GM06990 (cell line): ENCODE measurements around the gene FAM240B.

Experiments
- DNase-seq: peaks from one replicate; pipeline ENCODE4 v3.0.0-alpha.2; 2011; ENCODE audit not compliant: insufficient read length; ENCODE audit errors: extremely low read depth
- H3K27me3 ChIP-seq: replicated peaks from 2 replicates; pipeline ENCODE4 v1.6.0; 2011; ENCODE audit warnings: low read length; ENCODE audit not compliant: control insufficient read depth, insufficient read depth
- H3K36me3 ChIP-seq: 2 replicates; pipeline ENCODE4 v1.5.1; 2011; ENCODE audit warnings: low read length; ENCODE audit not compliant: control insufficient read depth, insufficient read depth
- H3K4me3 ChIP-seq: replicated peaks from 2 replicates; pipeline ENCODE4 v1.5.1; 2011; ENCODE audit warnings: low read depth, mild to moderate bottlenecking, control low read depth, low read length
- TF ChIP-seq, protein P1 (sequence below): IDR thresholded peaks from 2 replicates; pipeline ENCODE4 v1.5.1; 2011; ENCODE audit warnings: low read length, control low read depth, mild to moderate bottlenecking, inconsistent platforms; ENCODE audit not compliant: insufficient read depth, poor library complexity, severe bottlenecking

The FAM240B gene

DNA sequence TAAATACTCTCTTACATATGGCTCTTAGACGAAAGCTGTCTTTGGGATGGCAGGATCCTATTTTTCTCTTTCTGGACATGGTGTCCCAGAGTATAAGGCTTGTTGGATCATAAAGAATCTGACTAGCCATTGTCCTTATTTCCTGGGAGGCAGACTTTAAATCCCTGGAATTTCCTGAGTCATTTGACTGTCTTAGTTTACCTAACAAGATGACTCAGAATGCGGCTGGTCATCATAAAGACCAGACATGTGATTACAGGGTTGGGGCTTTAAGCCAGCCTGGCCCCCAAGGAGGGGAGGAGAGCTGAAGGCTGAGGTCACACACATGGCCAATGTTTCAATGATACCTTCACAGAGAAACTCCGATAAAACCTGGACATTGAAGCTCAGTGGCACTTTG, 37.2 kb downstream of the FAM240B start:
- TF ChIP-seq, protein P1, sequence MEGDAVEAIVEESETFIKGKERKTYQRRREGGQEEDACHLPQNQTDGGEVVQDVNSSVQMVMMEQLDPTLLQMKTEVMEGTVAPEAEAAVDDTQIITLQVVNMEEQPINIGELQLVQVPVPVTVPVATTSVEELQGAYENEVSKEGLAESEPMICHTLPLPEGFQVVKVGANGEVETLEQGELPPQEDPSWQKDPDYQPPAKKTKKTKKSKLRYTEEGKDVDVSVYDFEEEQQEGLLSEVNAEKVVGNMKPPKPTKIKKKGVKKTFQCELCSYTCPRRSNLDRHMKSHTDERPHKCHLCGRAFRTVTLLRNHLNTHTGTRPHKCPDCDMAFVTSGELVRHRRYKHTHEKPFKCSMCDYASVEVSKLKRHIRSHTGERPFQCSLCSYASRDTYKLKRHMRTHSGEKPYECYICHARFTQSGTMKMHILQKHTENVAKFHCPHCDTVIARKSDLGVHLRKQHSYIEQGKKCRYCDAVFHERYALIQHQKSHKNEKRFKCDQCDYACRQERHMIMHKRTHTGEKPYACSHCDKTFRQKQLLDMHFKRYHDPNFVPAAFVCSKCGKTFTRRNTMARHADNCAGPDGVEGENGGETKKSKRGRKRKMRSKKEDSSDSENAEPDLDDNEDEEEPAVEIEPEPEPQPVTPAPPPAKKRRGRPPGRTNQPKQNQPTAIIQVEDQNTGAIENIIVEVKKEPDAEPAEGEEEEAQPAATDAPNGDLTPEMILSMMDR = no peak
- no peaks in the 10 kb centered on the region for H3K36me3 ChIP-seq
- no peak overlapping the region for H3K4me3 ChIP-seq
- no peaks in the 10 kb centered on the region for H3K27me3 ChIP-seq
- no peak for DNase-seq

DNA sequence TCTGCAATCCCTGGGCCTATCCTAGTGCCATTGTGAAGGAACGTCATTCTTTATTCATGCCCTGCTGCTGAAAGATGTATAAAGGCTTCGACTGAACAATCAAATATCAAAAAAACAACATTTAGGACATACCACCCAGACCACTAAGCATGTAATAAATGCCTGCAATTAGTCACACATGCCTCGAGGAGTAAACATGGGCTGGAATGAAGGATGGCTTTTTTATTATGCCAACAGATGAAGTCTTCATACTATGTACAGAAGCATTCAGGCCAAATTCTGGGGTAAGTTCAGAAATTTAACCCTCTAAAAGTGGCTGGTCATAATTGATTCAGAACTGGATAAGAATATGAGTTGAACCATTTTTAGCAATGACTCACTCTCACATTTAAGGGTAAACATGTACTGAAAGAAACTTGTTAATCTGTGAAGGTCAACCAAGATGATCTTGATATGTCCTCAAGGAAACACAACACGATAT, 38.1 kb downstream of the FAM240B start:
- DNase-seq = no peak

DNA sequence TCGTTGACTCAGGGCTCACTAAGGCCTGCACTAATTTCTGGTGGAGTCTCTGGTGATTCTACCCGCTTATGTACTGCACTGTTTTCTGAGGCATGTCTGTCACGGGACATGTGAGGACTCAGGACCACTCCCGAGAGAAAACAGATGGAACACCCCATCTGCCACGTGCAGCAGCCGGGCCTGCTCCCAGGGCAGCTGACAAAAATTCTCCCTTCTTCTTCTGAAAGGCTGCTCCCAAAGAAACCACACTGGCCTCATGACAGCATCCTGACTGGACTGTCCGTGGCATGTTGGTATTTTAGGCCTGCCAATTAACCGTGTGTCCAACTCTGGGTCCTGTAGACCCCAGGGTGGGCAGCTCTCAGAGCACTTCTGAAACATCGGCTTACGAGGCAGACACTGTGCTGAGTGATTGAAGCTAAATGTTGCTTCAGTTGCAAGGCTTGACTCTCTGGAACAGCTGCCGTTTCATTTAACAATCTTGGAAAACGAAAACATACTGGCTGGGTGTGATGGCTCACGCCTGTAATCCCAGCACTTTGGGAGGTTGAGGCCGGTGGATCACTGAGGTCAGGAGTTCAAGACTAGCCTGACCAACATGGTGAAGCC, 39.0 kb downstream of the FAM240B start:
- Histone ChIP-seq H3K27me3 (no peaks in the 10 kb centered on the region; the same call in 1 of the 2 replicates), H3K36me3 (no peaks in the 10 kb centered on the region), H3K4me3 (no peak overlapping the region)
- no peak for DNase-seq
- TF ChIP-seq, protein P1 = no peak

More for the DNA sequence above, 38.1 kb downstream of the FAM240B start:
- H3K36me3 ChIP-seq = no peaks in the 10 kb centered on the region
- H3K4me3 ChIP-seq = no peak overlapping the region
- TF ChIP-seq, protein P1 = no peak
- H3K27me3 ChIP-seq = no peaks in the 10 kb centered on the region

DNA sequence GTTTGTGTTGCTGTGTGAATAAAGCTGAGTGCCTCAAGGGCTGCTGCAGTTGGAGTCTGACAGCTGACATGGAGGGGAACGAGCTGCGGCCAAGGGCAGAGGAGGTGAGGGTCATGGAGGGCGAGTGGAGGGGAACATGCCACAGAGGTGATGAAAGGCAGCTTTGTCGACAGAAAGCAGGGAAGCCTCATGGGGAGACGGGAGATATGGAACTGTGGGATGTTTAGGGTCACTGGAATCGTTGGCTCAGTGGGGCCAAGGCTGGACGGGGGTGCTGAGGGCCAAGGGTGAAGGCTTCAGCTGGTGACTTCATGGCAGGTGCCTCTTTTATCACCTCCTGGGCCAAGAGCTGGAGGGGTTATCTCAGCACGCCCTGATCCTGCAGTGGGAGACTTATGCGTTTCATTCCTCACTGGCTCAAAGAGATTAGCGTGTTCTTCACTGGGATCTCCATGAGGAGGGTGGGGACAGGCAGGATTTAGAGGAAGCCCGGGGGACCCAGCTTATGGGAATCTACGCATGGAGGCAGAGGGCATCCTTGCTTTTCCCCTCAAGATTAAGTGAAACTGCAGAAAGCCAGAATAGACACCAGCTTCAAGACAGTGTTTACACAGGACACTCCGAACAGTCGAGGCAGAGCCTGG, 42.2 kb downstream of the FAM240B start:
- TF ChIP-seq, protein P1 = no peak
- H3K4me3 ChIP-seq = no peak overlapping the region
- H3K27me3 ChIP-seq = no peaks in the 10 kb centered on the region; the same call in 1 of the 2 replicates
- H3K36me3 ChIP-seq = no peaks in the 10 kb centered on the region
- no peak for DNase-seq

DNA sequence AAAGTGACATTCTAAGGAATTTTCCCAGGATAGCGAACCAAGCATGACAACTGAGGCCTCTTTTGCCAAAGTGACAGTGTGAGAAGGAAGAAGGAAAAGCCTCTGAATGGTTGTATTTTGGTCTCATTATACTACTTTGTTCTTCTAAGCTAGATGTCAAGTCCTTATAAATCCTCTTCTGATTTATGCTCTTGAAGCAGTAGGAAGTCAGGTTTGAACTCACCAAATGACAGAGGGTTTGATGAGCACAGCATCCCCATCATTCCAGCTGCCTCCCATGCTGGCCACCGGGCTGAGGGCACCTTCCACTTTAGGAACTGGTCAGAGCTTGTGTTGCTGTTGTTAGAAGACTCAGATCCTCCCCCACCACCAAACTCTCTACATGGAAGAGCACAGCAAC, 44.1 kb downstream of the FAM240B start:
- TF ChIP-seq, protein P1 = no peak
- no peak for DNase-seq
- Histone ChIP-seq H3K4me3 (no peak overlapping the region), H3K36me3 (no peaks in the 10 kb centered on the region), H3K27me3 (no peaks in the 10 kb centered on the region; the same call in 1 of the 2 replicates)
